DOHH2 (cell line): Measurements from ENCODE around the gene APOLD1.

Experiments
- CTCF ChIP-seq: fragments of 200-600 bp; sonication (generic); IDR thresholded peaks from one replicate; pipeline ENCODE4 v1.5.1; 2014; ENCODE audit warnings: antibody characterized with exemption, mild to moderate bottlenecking, low read depth, low read length; ENCODE audit not compliant: poor library complexity, severe bottlenecking
- EZH2phosphoT487 ChIP-seq: fragments of 200-600 bp; sonication (generic); IDR thresholded peaks from 2 replicates; pipeline ENCODE4 v1.6.1; 2017; ENCODE audit warnings: borderline replicate concordance, mild to moderate bottlenecking, antibody characterized with exemption, low read length, moderate library complexity, mixed read lengths

- TF ChIP-seq CTCF (no peak), EZH2phosphoT487 (no peak)
Measured at GRCh38 chr12:12779529-12779928, 5.9 kb upstream of the APOLD1 start.
